Ectodermal cell (in vitro differentiated cells): Measurements from ENCODE around the gene CRY2.
"Not testable (repeated sequence)": the region's sequence is repeated elsewhere in the genome, so short reads cannot be mapped to it uniquely, and the experiment has no call there.

Source experiments
- H3K27ac ChIP-seq: 2 replicates; pipeline ENCODE4 v1.7.0; 2013; ENCODE audit warnings: mild to moderate bottlenecking, low read depth, low read length; ENCODE audit not compliant: insufficient read depth, poor library complexity, severe bottlenecking
- H3K27me3 ChIP-seq: 2 replicates; pipeline ENCODE4 v1.7.0; 2013; ENCODE audit warnings: mild to moderate bottlenecking, low read length; ENCODE audit not compliant: insufficient read depth, control insufficient read depth, poor library complexity, severe bottlenecking
- H3K36me3 ChIP-seq: one replicate; pipeline ENCODE4 v1.7.0; 2013; ENCODE audit warnings: low read length; ENCODE audit not compliant: control insufficient read depth, insufficient read depth
- H3K4me1 ChIP-seq: one replicate; pipeline ENCODE4 v1.7.0; 2013; ENCODE audit warnings: low read length; ENCODE audit not compliant: control insufficient read depth, insufficient read depth
- H3K4me3 ChIP-seq: 2 replicates; pipeline ENCODE4 v1.7.0; 2013; ENCODE audit warnings: low read depth, low read length, control low read depth; ENCODE audit not compliant: insufficient read depth
- H3K9me3 ChIP-seq: 2 replicates; pipeline ENCODE4 v1.7.0; 2013; ENCODE audit warnings: mild to moderate bottlenecking, low read length, moderate library complexity; ENCODE audit not compliant: control insufficient read depth
- WGBS, 2 experiments: methylation state at CpG; one replicate each; pipeline ENCODE4 v1.1.7; 2013; ENCODE audit warnings: missing lambda C conversion rate in 2 of 2; 5-methylcytosine and 5-hydroxymethylcytosine counted together

The CRY2 gene

DNA sequence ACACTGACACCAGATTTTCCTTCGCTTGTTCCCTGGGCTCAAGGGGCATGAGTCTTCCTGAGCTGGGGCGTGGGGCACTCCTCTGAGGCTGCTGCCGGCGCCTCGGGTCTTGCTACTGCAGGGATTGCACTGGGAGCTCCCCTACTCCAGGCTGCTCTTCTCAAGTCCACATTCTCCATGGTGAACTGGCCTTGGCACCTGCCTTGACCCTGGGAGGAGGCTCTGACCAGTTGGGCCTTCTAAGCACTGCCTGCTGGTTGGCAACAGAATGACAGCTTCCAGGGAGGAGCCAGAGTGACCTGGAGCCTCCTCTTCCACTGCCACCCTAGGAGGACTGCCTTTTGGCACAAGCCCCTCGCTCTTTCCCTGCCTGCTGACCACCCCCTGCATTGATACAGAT lies 50.3 kb downstream of the CRY2 start:
- Histone ChIP-seq H3K27ac (no peak overlapping the region), H3K4me3 (no peak overlapping the region), H3K9me3 (no peaks in the 10 kb centered on the region), H3K36me3 (no peaks in the 10 kb centered on the region), H3K27me3 (peaks cover 17% of the 10 kb centered on the region), H3K4me1 (peaks cover 38% of the 10 kb centered on the region)
- 93 to 95% methylated on average over 6 of the region's 6 CpGs for WGBS, 2 experiments

DNA sequence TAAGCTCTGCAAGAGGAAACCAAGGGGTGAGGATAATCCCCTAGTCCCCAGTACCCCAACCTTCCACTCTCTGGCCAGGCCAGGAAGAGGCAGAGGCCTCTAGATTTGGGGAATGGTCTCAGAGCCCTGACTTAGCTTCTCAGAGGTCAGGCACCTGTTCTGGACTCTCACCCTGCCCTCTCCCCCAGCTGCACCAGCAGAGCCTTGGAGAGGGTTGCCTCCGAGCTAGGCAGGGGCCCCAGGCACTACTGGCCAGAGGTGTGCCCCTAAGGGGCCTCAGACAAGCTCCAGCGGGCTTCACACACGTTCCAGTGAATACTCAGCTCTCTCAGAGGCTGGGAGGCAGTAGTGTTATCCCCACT lies 51.8 kb downstream of the CRY2 start:
- H3K4me3 ChIP-seq: peak overlapping the region; percentile 48

DNA sequence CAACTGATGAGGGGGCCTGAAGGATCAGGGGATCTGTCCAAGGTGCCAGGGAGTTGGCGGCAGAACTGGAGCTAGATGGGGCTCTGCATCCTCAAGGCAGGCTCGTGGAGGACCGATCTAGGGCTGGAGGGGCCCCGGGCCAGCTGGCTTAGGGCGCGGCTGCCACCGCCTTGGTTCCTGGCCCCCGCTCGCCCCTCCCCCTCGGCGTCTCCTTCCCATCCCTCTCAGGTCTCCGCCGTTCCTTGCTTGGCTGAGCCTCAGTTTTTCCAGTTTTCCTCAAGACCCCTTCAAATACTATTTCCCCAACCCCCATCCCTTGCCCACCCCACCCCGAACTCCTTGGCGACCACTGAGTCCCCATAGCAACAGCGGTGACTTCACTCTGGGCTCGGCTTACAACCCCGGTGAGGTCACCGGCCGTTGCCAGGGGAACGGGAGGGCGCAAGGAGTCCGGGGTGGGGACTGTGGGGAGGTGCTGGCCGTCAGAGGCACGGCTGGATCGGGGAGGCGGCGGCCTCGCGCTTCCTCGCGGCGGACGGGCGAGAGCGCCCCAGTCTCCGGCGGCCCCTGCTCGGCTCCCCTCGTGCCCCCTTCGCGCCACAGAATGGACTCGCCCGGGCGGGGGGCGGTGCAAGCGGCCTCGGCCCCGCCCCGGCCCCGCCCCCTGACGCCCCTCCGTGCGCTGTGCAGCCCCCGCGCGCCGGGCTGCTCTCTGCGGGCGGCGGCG lies 52.3 kb downstream of the CRY2 start:
- Histone ChIP-seq H3K27me3 (peaks cover 17% of the 10 kb centered on the region), H3K4me1 (peaks cover 28% of the 10 kb centered on the region), H3K4me3 (peak overlapping the region; percentile 48), H3K27ac (peak overlapping the region; percentile 94), H3K9me3 (no peaks in the 10 kb centered on the region), H3K36me3 (no peaks in the 10 kb centered on the region)
- WGBS, 2 experiments: 1% methylated on average over 59 to 61 of the region's 62 CpGs

More for the DNA sequence above, 51.8 kb downstream of the CRY2 start:
- Histone ChIP-seq H3K27ac (peak overlapping the region; percentile 94), H3K9me3 (no peaks in the 10 kb centered on the region), H3K27me3 (peaks cover 17% of the 10 kb centered on the region), H3K4me1 (peaks cover 28% of the 10 kb centered on the region), H3K36me3 (no peaks in the 10 kb centered on the region)
- WGBS, 2 experiments: 13 to 19% methylated on average over 3 of the region's 3 CpGs

DNA sequence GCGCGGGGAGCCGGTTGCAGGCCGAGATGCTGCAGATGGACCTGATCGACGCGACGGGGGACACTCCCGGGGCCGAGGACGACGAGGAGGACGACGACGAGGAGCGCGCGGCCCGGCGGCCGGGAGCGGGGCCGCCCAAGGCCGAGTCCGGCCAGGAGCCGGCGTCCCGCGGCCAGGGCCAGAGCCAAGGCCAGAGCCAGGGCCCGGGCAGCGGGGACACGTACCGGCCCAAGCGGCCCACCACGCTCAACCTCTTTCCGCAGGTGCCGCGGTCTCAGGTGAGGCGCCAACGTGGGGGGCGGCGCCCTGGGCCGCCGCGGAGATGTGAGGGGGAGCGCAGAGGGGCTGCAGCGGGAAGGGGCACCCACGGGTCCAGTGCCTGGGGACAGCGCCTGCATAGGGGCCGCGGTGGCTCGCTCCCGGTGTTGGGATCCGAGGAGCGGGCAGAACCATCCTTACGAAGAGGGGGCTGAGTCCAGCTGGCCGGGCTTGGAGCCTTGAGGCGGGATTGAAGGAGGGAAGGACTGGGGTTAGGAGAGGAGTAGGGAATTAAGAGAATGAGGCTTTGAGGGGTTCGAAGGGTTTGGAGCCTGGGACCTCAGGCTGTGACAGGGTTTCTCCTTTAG lies 53.0 kb downstream of the CRY2 start:
- Histone ChIP-seq H3K27me3 (peaks cover 17% of the 10 kb centered on the region), H3K4me1 (peaks cover 28% of the 10 kb centered on the region), H3K4me3 (peak overlapping the region; percentile 48)
- not testable (repeated sequence) for H3K27ac ChIP-seq, H3K36me3 ChIP-seq, H3K9me3 ChIP-seq
- WGBS, 2 experiments: 2 to 3% methylated on average over 30 to 32 of the region's 59 CpGs

DNA sequence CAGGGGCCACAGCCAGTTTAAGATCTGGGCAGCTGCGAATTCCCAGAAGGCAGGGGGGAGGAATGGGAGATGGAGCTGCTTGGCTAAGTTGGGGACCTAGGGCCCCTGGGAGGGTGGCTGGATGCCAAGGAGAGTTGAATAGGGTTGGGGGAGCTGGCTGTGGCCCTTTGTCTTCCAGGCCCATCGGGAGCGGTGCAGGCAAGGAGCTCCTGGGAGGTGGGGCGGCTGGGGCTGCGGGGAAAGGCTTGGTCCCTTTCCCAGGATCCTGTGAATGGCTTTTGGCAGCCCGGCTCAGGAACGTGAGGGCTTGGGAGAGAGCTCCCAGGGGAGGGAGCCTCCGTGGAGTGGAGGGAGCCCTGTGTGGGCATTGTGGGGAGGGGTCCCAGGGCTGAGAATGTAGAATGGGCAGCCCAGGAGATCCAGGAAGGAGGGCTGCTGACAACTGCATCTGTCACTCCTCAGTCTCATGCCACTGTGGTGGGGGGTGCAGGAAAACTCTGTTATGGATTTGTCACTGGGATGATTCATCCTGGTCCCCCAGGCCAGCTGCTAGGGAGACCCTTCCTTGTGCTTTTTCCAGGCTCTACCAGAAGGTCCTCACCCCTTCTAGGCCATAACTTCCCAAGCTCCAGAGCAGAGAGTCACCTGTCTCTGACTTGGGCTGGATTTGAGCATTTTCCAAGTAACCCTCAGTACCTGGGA lies 53.8 kb downstream of the CRY2 start:
- no peak overlapping the region for H3K27ac ChIP-seq
- peak overlapping the region; percentile 48 for H3K4me3 ChIP-seq
- WGBS, 2 experiments: 22 to 25% methylated on average over 8 of the region's 8 CpGs

DNA sequence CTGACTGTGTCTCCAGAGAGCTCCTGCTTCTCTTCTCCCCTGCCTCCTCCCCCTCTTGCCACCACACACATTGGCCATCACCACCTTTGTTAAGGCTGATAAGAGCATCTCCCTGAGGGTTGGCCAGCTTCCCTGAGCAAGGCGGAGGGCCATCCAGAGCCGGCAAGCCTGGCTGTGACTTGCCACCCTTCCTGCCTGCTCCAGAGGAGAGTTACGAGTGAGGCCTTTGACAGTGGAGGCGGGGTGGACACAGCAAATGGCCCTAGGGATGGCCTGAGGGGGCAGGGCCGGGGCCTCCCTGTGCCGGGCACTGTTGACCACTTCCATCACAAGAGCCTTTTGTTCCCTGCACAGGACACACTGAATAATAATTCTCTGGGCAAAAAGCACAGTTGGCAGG lies 54.4 kb downstream of the CRY2 start:
- H3K4me1 ChIP-seq: peaks cover 21% of the 10 kb centered on the region
- no peak overlapping the region for H3K4me3 ChIP-seq
- no peaks in the 10 kb centered on the region for H3K36me3 ChIP-seq
- no peaks in the 10 kb centered on the region for H3K9me3 ChIP-seq
- peaks cover 17% of the 10 kb centered on the region for H3K27me3 ChIP-seq
- 88 to 90% methylated on average over 6 of the region's 6 CpGs for WGBS, 2 experiments
- H3K27ac ChIP-seq: no peak overlapping the region

More for the DNA sequence above, 53.8 kb downstream of the CRY2 start:
- Histone ChIP-seq H3K27me3 (peaks cover 17% of the 10 kb centered on the region), H3K36me3 (no peaks in the 10 kb centered on the region), H3K4me1 (peaks cover 26% of the 10 kb centered on the region), H3K9me3 (no peaks in the 10 kb centered on the region)

DNA sequence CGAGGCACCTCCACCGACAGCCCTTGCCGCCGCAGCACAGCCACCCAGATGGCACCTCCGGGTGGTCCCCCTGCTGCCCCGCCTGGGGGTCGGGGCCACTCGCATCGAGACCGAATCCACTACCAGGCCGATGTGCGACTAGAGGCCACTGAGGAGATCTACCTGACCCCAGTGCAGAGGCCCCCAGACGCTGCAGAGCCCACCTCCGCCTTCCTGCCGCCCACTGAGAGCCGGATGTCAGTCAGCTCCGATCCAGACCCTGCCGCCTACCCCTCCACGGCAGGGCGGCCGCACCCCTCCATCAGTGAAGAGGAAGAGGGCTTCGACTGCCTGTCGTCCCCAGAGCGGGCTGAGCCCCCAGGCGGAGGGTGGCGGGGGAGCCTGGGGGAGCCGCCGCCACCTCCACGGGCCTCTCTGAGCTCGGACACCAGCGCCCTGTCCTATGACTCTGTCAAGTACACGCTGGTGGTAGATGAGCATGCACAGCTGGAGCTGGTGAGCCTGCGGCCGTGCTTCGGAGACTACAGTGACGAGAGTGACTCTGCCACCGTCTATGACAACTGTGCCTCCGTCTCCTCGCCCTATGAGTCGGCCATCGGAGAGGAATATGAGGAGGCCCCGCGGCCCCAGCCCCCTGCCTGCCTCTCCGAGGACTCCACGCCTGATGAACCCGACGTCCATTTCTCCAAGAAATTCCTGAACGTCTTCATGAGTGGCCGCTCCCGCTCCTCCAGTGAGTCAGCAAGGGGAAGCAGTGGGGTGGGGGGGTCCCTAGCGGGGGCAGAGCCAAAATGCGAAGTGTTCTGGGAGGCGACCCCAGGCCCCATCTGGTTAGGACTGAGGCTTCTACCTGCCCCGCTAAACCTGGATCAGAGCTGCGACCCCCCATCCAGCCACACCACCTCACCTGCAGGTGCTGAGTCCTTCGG lies 55.4 kb downstream of the CRY2 start:
- Histone ChIP-seq H3K27me3 (peaks cover 11% of the 10 kb centered on the region), H3K9me3 (no peaks in the 10 kb centered on the region), H3K27ac (no peak overlapping the region), H3K4me1 (peaks cover 16% of the 10 kb centered on the region), H3K4me3 (no peak overlapping the region), H3K36me3 (no peaks in the 10 kb centered on the region)
- WGBS, 2 experiments: 95 to 96% methylated on average over 56 of the region's 56 CpGs

DNA sequence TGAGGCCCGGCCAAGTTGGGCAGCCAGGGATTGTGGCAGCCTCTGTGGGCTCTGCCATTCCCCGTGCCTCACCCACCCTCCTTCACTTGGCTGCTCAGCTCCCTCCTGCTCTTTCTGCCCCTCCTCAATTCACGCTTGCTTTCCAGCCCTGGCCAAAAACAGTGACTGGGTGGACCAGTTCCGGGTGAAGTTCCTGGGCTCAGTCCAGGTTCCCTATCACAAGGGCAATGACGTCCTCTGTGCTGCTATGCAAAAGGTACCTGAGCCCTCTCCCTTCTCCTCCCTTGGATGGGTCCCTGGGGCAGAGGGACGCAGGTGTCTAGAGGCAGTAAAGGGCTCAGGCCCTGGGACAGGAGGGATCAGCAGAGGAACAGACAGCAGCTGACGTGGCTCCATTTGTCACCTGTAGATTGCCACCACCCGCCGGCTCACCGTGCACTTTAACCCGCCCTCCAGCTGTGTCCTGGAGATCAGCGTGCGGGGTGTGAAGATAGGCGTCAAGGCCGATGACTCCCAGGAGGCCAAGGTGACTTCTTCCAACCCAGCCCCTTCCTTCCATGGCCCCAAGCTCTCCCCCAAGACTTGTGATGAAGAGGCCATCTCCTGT lies 57.1 kb downstream of the CRY2 start:
- peaks cover 1% of the 10 kb centered on the region for H3K36me3 ChIP-seq
- peaks cover 11% of the 10 kb centered on the region for H3K27me3 ChIP-seq
- no peak overlapping the region for H3K4me3 ChIP-seq
- H3K4me1 ChIP-seq: peaks cover 8% of the 10 kb centered on the region
- WGBS, 2 experiments: 93 to 94% methylated on average over 15 of the region's 15 CpGs
- H3K9me3 ChIP-seq: no peaks in the 10 kb centered on the region
- no peak overlapping the region for H3K27ac ChIP-seq

DNA sequence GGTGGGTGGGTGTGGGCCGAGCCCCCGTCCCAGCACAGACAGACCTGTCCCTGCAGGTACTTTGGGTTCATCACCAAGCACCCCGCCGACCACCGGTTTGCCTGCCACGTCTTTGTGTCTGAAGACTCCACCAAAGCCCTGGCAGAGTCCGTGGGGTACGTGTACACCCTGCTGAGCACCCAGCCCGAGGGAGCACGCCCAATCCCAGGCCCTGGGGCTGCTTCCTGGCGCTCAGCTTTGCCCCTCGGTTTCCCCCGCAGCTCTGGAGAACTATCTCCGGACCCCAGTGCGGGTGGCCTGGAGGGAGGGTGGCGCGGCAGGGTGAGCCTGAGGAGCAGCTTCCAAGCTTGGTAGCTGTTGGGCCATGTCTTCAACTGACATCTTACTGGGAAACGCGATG lies 57.8 kb downstream of the CRY2 start:
- peaks cover 7% of the 10 kb centered on the region for H3K36me3 ChIP-seq
- H3K4me1 ChIP-seq: peaks cover 8% of the 10 kb centered on the region
- no peak overlapping the region for H3K4me3 ChIP-seq
- H3K27ac ChIP-seq: no peak overlapping the region
- peaks cover 11% of the 10 kb centered on the region for H3K27me3 ChIP-seq
- H3K9me3 ChIP-seq: no peaks in the 10 kb centered on the region
- WGBS, 2 experiments: 95% methylated on average over 19 of the region's 19 CpGs
